ENCODE results near the gene PLLP. TPM values are rescaled to one million over a fixed set of nuclear protein-coding genes. Genes with fewer than 3 reads are reported as not detected.
A peak's percentile ranks its signal among the peaks of the same experiment; 100 is the strongest.

PLLP gene
- total and polyA plus RNA-seq, 2 donors from 2014 or later = 64.4 to 83.8 TPM

DNA sequence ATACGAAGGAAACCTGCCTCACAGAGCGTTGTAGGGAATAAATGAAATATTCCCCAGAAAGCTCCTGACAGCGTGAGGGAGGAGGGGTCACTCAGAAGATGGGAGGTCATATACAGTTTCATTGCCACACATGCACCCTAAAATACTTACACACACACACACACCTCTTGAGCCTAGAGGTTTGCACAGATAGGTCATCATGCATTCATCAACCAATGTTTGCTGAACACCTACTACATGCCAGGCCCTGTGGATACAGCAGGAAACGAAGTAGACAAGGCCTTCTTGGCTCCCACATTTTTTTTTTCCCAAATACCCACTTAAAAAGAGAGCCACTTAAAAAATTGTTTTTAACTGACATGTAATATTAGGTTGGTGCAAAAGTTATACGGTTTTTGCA lies 907 bp upstream of the PLLP start:
- TF ChIP-seq CTCF (IDR thresholded peaks at IDR 0.05; ENCODE audit: borderline replicate concordance, extremely low read depth, insufficient read depth) = no peak
- FAIRE-seq = no peak

GRCh38 chr16:57284952-57285363 lies 486 bp upstream of the PLLP start:
- Histone ChIP-seq H3K36me3 (ENCODE audit: control insufficient read depth in 2 of 3, insufficient read depth in 3 of 3, low read length in 3 of 3) (no peaks in the 10 kb centered on the region), H3K27ac (ENCODE audit: low read depth in 2 of 2, low read length in 2 of 2) (peak overlapping the region in 1 of 2 donors; percentile 76), H3K9ac (ENCODE audit: low read length in 3 of 3) (peak overlapping the region in 1 of 3 donors; percentile 13), H3K4me3 (ENCODE audit: low read length in 3 of 3) (peak overlapping the region in 1 of 3 donors; percentile 73), H3K9me3 (ENCODE audit: control insufficient read depth in 2 of 3, insufficient read depth in 1 of 3, low read length in 3 of 3) (no peaks in the 10 kb centered on the region), H3K27me3 (ENCODE audit: control insufficient read depth, insufficient read depth, low read length) (no peaks in the 10 kb centered on the region), H3K4me1 (ENCODE audit: control insufficient read depth in 2 of 3, insufficient read depth in 2 of 3, low read depth in 1 of 3, low read length in 3 of 3) (peaks cover 0 to 5% (median 0%) of the 10 kb centered on the region in 3 donors)
- no peak for TF ChIP-seq CTCF (IDR thresholded peaks at IDR 0.05; ENCODE audit: borderline replicate concordance, extremely low read depth, insufficient read depth)
- FAIRE-seq (no peak), DNase-seq (no peak)
- intact Hi-C loops (cut with DNase I) = no loop called here

More for the DNA sequence above, 907 bp upstream of the PLLP start:
- no peaks in the 10 kb centered on the region for H3K27me3 ChIP-seq (ENCODE audit: control insufficient read depth, insufficient read depth, low read length)
- H3K4me1 ChIP-seq (ENCODE audit: control insufficient read depth in 2 of 3, insufficient read depth in 2 of 3, low read depth in 1 of 3, low read length in 3 of 3) = peaks cover 0 to 4% (median 0%) of the 10 kb centered on the region in 3 donors
- no peak overlapping the region for H3K4me3 ChIP-seq (ENCODE audit: low read length in 3 of 3)
- DNase-seq = no peak
- intact Hi-C loops (cut with DNase I) = no loop called here
- no peaks in the 10 kb centered on the region for H3K9me3 ChIP-seq (ENCODE audit: control insufficient read depth in 2 of 3, insufficient read depth in 1 of 3, low read length in 3 of 3)
- H3K36me3 ChIP-seq (ENCODE audit: control insufficient read depth in 2 of 3, insufficient read depth in 3 of 3, low read length in 3 of 3) = no peaks in the 10 kb centered on the region
- H3K9ac ChIP-seq (ENCODE audit: low read length in 3 of 3) = no peak overlapping the region
- no peak overlapping the region for H3K27ac ChIP-seq (ENCODE audit: low read depth in 2 of 2, low read length in 2 of 2)

DNA sequence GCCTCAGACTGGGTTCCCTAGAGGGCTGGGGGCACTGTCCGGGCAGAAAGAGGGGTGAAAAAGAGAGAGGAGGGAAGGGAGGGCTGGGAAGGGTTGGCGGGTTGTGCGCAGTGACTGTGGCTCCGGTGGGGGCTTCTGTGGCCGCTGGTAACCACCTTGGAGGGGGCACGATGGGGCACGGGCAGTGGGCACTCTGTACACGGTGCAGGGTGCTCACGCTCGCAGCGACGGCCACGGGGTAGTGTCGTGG lies 588 bp downstream of the PLLP start:
- DNase-seq (no peak), FAIRE-seq (no peak)
- no peak for TF ChIP-seq CTCF (IDR thresholded peaks at IDR 0.05; ENCODE audit: borderline replicate concordance, extremely low read depth, insufficient read depth)
- Histone ChIP-seq H3K36me3 (ENCODE audit: control insufficient read depth in 2 of 3, insufficient read depth in 3 of 3, low read length in 3 of 3) (no peaks in the 10 kb centered on the region), H3K9me3 (ENCODE audit: control insufficient read depth in 2 of 3, insufficient read depth in 1 of 3, low read length in 3 of 3) (no peaks in the 10 kb centered on the region), H3K4me1 (ENCODE audit: control insufficient read depth in 2 of 3, insufficient read depth in 2 of 3, low read depth in 1 of 3, low read length in 3 of 3) (peaks cover 0 to 6% (median 0%) of the 10 kb centered on the region in 3 donors), H3K27ac (ENCODE audit: low read depth in 2 of 2, low read length in 2 of 2) (peak overlapping the region; percentile 76 to 83), H3K9ac (ENCODE audit: low read length in 3 of 3) (peak overlapping the region in 1 of 3 donors; percentile 81), H3K27me3 (ENCODE audit: control insufficient read depth, insufficient read depth, low read length) (no peaks in the 10 kb centered on the region), H3K4me3 (ENCODE audit: low read length in 3 of 3) (peak overlapping the region; percentile 11 to 73 (median 47))
- intact Hi-C loops (cut with DNase I) = no loop called here

Measured in kidney (tissue), 14 donors.